Measurements from ENCODE around the gene TTC21A. TPM values are rescaled to one million over a fixed set of nuclear protein-coding genes. Genes with fewer than 3 reads are reported as not detected.

TTC21A gene
- total RNA-seq, 1 experiment from 2014 or later = 1.7 TPM

GRCh38 chr3:39128951-39129350 lies 21.5 kb downstream of the TTC21A start:
- H3K9me3 ChIP-seq (ENCODE audit: control insufficient read depth, low read depth, low read length) = no peaks in the 10 kb centered on the region
- no peak overlapping the region for H2AFZ ChIP-seq (ENCODE audit: low read length)
- Mint-ChIP-seq H3K27me3 (ENCODE audit: low read depth) (peaks cover 1% of the 10 kb centered on the region; the same call in 1 of the 2 replicates), H3K36me3 (ENCODE audit: insufficient read depth in 1 of 3, low read depth in 3 of 3) (no peaks in the 10 kb centered on the region), H3K4me1 (peaks cover 10 to 15% of the 10 kb centered on the region in 2 experiments), H3K4me3 (no peak overlapping the region), H3K27ac (no peak overlapping the region), H3K9me3 (no peaks in the 10 kb centered on the region)
- H3K79me1 ChIP-seq (ENCODE audit: insufficient read depth, low read depth, low read length, poor library complexity, severe bottlenecking) = no peaks in the 10 kb centered on the region
- no peak overlapping the region for H2BK12ac ChIP-seq (ENCODE audit: insufficient read length, low read depth, low read length)
- no CpG with 5 or more reads among the region's 7 CpGs for WGBS (ENCODE audit: extremely low coverage, insufficient read length, low lambda C conversion rate)
- no peak overlapping the region for H4K5ac ChIP-seq (ENCODE audit: insufficient read length, low read depth, low read length)
- no peak overlapping the region for H2BK20ac ChIP-seq (ENCODE audit: low read depth, low read length, poor library complexity, severe bottlenecking)
- H2BK5ac ChIP-seq (ENCODE audit: insufficient read length, low read length) = no peak overlapping the region
- H3K56ac ChIP-seq (ENCODE audit: insufficient read length, low read depth, low read length) = no peak overlapping the region
- no peaks in the 10 kb centered on the region for H3K23me2 ChIP-seq (ENCODE audit: insufficient read length, low read depth, low read length, poor library complexity, severe bottlenecking)
- H3K27ac ChIP-seq (ENCODE audit: insufficient read length, low read depth, low read length) = no peak overlapping the region
- H3K9ac ChIP-seq (ENCODE audit: extremely low read depth, insufficient read length, low read length) = no peak overlapping the region
- no peaks in the 10 kb centered on the region for H3K27me3 ChIP-seq (ENCODE audit: insufficient read depth, low read length)
- DNase-seq = no peak
- no peak overlapping the region for H3K4me2 ChIP-seq (ENCODE audit: insufficient read depth, insufficient read length, low read length)
- TF ChIP-seq CTCF (conservative IDR thresholded peaks at IDR 0.05) = no peak
- peaks cover 2% of the 10 kb centered on the region for H4K20me1 ChIP-seq (ENCODE audit: control insufficient read depth, insufficient read depth, insufficient read length)
- no peaks in the 10 kb centered on the region for H3K79me2 ChIP-seq (ENCODE audit: insufficient read depth, low read length)
- no peak overlapping the region for H2BK15ac ChIP-seq (ENCODE audit: low read depth, low read length)
- no peak overlapping the region for H3K18ac ChIP-seq (ENCODE audit: insufficient read length, low read depth, low read length)
- no peak overlapping the region for H3K14ac ChIP-seq (ENCODE audit: insufficient read depth, low read length)
- H3T11ph ChIP-seq (ENCODE audit: low read length) = no peak overlapping the region
- H2BK120ac ChIP-seq (ENCODE audit: low read depth, low read length, poor library complexity, severe bottlenecking) = no peak overlapping the region
- H4K8ac ChIP-seq (replicated peaks; ENCODE audit: insufficient read length, low read depth, low read length) = no peak overlapping the region
- H3K4ac ChIP-seq (ENCODE audit: low read depth, low read length) = no peak overlapping the region
- H2AK5ac ChIP-seq (ENCODE audit: insufficient read length, low read length) = no peak overlapping the region
- H3K23ac ChIP-seq (ENCODE audit: insufficient read length, low read depth, low read length) = no peak overlapping the region
- no peaks in the 10 kb centered on the region; the same call in 1 of the 2 replicates for H3K4me1 ChIP-seq (ENCODE audit: insufficient read depth, low read length)
- no peak overlapping the region for H4K91ac ChIP-seq (ENCODE audit: insufficient read length, low read depth, low read length)
